NT2/D1 (cell line): Measurements from ENCODE around the gene PRRX2.

Experiments
- DNase-seq: peaks from one replicate; pipeline ENCODE4 v3.0.0-alpha.2; 2011; ENCODE audit warnings: low read depth, low spot score
- H3K27me3 ChIP-seq: 2 replicates; pipeline ENCODE4 v1.6.0; 2011; ENCODE audit warnings: mild to moderate bottlenecking; ENCODE audit not compliant: insufficient read length, insufficient read depth
- H3K36me3 ChIP-seq: 2 replicates; pipeline ENCODE4 v1.6.1; 2011; ENCODE audit warnings: mild to moderate bottlenecking, low read length, mixed read lengths; ENCODE audit not compliant: insufficient read depth, insufficient read length
- H3K4me1 ChIP-seq: 2 replicates; pipeline ENCODE4 v1.5.1; 2011; ENCODE audit not compliant: insufficient read depth, insufficient read length
- H3K4me3 ChIP-seq: 2 replicates; pipeline ENCODE4 v1.5.1; 2011; ENCODE audit warnings: low read depth; ENCODE audit not compliant: insufficient read length
- H3K9ac ChIP-seq: 2 replicates; pipeline ENCODE4 v1.6.0; 2011; ENCODE audit warnings: low read depth; ENCODE audit not compliant: insufficient read length
- H3K9me3 ChIP-seq: 2 replicates; pipeline ENCODE4 v1.5.1; 2011; ENCODE audit warnings: mild to moderate bottlenecking, low read length; ENCODE audit not compliant: insufficient read depth
- SUZ12 ChIP-seq: IDR thresholded peaks from 2 replicates; pipeline ENCODE4 v1.6.1; 2011; ENCODE audit not compliant: insufficient read length, insufficient read depth; ENCODE audit errors: extremely low read depth
- YY1 ChIP-seq: IDR thresholded peaks from 2 replicates; pipeline ENCODE4 v1.6.1; 2011; ENCODE audit not compliant: insufficient read length, insufficient read depth
- ZNF274 ChIP-seq: IDR thresholded peaks from 2 replicates; pipeline ENCODE4 v1.6.1; 2011; ENCODE audit warnings: mild to moderate bottlenecking, low read depth, low read length

Gene PRRX2

DNA sequence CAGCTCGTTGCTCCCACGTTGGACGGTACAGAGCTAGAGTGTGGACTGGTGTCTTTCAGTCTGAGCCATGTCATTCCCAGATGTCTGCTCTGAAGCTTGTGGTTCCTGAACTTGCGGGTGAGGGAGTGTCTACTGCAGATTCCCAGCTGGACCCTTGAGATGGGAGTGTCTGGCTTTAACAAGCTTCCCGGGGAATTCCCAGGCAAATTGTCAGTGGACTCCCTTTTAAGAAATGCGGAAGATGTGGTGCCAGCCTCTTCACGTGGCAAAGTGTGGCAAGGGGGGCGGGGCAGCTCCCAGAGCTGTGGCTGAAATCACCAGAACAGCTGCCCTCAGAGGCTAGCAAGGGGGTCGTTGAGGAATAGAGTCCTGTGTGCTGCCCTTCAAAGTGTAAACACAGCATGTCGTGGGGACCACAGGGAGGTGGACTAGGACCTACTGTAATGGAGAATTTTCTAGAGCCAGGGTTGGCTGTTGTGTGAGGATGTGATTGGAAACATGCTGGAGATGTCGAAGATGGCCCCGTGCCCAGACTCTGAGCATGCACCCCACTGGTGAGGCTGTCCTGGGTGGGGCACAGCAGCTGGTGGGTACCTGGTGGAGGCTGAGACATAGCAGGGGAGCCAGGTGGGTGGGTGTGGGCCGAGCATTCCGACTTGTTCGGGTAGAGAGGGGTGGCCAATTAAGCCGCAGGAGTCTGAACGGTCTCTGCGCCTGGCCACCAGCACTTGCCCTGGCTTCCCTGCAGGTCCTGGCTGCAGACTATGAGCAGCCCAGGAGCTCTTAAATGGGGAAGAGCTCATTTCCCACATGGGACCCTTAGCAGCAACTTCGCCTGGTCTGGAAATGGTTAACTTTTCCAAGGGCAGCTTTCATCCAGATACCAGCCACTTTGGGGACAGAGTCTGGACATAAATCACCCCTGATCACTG is 37.4 kb downstream of the PRRX2 start:
- Histone ChIP-seq H3K36me3 (no peaks in the 10 kb centered on the region), H3K27me3 (no peaks in the 10 kb centered on the region), H3K4me1 (peaks cover 8% of the 10 kb centered on the region), H3K9me3 (no peaks in the 10 kb centered on the region), H3K4me3 (no peak overlapping the region), H3K9ac (no peak overlapping the region)
- TF ChIP-seq ZNF274 (no peak), YY1 (no peak), SUZ12 (no peak)
- DNase-seq: no peak

DNA sequence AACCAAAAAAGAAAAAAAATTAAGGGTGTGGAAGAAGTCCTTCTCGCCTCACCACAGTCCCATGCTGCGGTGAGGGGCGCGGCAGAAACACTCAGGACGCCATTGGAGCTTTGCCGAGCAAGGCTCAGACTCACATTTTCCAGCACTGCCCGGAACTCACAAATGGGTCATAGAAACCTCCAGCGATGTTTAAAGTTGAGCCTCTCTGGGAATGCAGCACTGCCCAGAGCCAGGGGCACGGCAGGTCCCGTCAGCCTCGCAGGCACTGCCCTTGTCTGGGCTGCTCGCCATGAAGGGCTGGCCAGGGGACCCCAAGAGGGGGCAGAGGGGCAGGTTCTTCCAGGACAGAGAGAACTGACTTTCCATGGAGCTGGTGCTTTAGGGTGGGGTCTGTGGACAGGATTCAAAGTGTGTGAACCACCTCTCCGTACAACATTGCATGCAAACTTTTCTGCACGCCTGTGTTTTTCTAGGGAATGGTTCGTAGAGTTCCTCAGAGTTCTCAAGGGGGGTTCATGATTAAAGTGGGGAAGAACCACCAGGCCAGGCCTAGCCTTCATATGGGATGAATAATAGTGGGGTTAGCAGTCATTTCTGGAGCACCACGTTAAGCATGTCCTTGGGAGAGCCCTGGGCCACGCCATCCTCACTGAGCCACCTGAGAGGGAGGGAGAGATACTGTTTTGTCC is 38.4 kb downstream of the PRRX2 start:
- no peak for TF ChIP-seq ZNF274
- Histone ChIP-seq H3K36me3 (no peaks in the 10 kb centered on the region), H3K4me1 (peaks cover 5% of the 10 kb centered on the region), H3K27me3 (no peaks in the 10 kb centered on the region), H3K9me3 (no peaks in the 10 kb centered on the region), H3K9ac (no peak overlapping the region), H3K4me3 (no peak overlapping the region)
- DNase-seq: no peak

DNA sequence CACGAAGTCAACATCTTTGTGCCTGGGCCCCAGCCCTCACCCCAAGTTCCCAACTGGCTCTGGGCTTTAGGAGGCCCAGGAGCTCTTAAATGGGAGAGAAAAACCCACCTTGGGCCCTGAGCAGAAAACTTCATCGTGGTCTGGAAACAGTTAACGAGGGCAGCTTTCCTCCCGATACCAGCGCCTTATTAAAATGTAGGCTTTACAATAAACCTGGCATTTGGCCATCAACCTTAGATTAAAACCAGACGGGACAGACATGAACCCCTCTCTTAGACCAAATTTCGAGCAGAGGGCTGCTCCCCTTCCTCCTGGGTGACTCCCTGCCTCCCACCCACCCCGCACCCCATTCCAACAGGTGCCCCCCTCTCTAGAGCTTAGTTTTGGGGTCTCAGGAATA is 39.4 kb downstream of the PRRX2 start:
- DNase-seq: no peak
- TF ChIP-seq YY1 (no peak), SUZ12 (no peak), ZNF274 (no peak)
- no peaks in the 10 kb centered on the region for H3K36me3 ChIP-seq
- no peaks in the 10 kb centered on the region for H3K27me3 ChIP-seq
- peaks cover 15% of the 10 kb centered on the region for H3K4me1 ChIP-seq
- H3K4me3 ChIP-seq: no peak overlapping the region
- no peak overlapping the region for H3K9ac ChIP-seq
- H3K9me3 ChIP-seq: no peaks in the 10 kb centered on the region

DNA sequence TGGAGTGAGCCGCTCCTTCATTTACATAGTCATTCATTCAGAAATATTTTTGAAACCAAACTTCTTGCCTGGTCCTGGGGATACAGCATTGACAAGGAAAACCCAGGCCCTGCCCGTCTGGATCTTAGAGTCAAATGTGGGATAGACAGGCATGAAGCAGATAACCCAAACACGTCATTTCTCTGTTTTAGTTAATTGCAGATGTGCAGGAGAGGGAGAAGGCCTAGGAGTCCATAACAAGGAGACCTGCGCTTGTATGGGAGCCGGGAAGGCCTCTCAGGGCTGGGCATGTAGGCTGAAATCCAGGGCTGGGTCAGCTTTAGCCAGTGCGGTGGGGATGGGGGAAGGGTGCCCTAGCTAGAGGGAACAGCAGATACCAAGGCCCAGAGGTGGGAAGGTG is 43.3 kb downstream of the PRRX2 start:
- peak overlapping the region; percentile 33 for H3K9ac ChIP-seq
- H3K4me1 ChIP-seq: peaks cover 28% of the 10 kb centered on the region
- no peaks in the 10 kb centered on the region for H3K36me3 ChIP-seq
- TF ChIP-seq ZNF274 (no peak), YY1 (no peak), SUZ12 (no peak)
- no peaks in the 10 kb centered on the region for H3K27me3 ChIP-seq
- no peak for DNase-seq
- H3K4me3 ChIP-seq: no peak overlapping the region
- H3K9me3 ChIP-seq: no peaks in the 10 kb centered on the region

DNA sequence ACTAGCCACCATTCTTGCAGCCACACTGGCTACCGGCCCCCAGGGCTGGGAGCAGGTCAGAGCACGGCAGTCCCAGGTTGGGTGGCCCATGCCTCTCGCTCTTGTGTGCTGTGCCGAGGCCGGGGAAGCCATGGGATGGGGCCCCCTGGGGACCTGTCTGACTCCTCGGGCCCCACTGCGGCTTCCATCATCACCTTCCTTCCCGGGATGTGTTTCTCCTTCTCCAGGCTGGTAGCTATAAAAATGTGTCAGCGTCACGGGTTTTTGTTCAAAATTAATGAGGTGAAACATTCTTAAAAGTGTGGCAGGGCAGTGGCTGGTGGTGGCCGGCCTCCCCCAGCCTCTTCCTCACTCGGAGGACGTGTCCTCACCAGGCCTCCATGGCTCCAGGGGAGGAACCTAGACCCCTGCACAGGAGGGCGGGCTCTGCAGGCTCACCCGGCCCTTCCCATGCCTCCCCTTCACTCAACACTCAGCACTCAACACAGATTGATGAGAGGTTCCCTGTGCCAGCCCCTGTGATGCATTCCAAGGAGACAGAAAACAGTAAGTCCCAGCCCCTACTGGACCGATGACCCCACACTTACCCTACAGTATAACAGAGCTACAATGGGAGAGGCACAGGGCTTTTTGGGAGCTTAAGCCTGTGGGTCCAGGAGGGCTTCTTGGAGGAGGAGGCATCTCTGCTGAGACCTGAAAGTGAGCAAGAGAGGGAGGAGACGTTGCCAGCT is 44.2 kb downstream of the PRRX2 start:
- no peak for DNase-seq
- Histone ChIP-seq H3K36me3 (no peaks in the 10 kb centered on the region), H3K9me3 (no peaks in the 10 kb centered on the region), H3K9ac (peak overlapping the region; percentile 33), H3K4me1 (peaks cover 28% of the 10 kb centered on the region), H3K4me3 (no peak overlapping the region), H3K27me3 (no peaks in the 10 kb centered on the region)
- TF ChIP-seq ZNF274: no peak
- TF ChIP-seq YY1: no peak
- no peak for TF ChIP-seq SUZ12

DNA sequence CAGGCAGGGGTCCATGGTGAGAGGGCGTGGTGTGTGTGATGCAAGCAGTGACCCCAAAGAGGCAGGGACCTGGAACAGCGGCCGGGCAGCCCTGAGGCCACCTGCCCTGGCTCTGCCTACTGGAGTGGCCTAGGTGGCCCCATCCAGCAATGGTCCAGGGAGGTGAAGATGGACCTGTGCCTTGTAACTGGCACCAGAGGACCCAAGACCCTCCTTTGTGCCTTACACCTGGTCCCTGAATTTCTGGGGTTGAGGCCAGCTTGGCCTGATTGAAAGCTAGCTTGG is 44.7 kb downstream of the PRRX2 start:
- TF ChIP-seq YY1: no peak
- no peak for TF ChIP-seq SUZ12
- no peak for TF ChIP-seq ZNF274
- Histone ChIP-seq H3K4me1 (peaks cover 28% of the 10 kb centered on the region), H3K4me3 (no peak overlapping the region), H3K27me3 (no peaks in the 10 kb centered on the region), H3K9me3 (no peaks in the 10 kb centered on the region), H3K9ac (no peak overlapping the region), H3K36me3 (no peaks in the 10 kb centered on the region)
- DNase-seq: no peak
